Measurements from ENCODE around the gene ATP8B2.
"Not testable (repeated sequence)": the region's sequence is repeated elsewhere in the genome, so short reads cannot be mapped to it uniquely, and the experiment has no call there.

ATP8B2 gene, protein sequence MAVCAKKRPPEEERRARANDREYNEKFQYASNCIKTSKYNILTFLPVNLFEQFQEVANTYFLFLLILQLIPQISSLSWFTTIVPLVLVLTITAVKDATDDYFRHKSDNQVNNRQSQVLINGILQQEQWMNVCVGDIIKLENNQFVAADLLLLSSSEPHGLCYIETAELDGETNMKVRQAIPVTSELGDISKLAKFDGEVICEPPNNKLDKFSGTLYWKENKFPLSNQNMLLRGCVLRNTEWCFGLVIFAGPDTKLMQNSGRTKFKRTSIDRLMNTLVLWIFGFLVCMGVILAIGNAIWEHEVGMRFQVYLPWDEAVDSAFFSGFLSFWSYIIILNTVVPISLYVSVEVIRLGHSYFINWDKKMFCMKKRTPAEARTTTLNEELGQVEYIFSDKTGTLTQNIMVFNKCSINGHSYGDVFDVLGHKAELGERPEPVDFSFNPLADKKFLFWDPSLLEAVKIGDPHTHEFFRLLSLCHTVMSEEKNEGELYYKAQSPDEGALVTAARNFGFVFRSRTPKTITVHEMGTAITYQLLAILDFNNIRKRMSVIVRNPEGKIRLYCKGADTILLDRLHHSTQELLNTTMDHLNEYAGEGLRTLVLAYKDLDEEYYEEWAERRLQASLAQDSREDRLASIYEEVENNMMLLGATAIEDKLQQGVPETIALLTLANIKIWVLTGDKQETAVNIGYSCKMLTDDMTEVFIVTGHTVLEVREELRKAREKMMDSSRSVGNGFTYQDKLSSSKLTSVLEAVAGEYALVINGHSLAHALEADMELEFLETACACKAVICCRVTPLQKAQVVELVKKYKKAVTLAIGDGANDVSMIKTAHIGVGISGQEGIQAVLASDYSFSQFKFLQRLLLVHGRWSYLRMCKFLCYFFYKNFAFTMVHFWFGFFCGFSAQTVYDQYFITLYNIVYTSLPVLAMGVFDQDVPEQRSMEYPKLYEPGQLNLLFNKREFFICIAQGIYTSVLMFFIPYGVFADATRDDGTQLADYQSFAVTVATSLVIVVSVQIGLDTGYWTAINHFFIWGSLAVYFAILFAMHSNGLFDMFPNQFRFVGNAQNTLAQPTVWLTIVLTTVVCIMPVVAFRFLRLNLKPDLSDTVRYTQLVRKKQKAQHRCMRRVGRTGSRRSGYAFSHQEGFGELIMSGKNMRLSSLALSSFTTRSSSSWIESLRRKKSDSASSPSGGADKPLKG

DNA sequence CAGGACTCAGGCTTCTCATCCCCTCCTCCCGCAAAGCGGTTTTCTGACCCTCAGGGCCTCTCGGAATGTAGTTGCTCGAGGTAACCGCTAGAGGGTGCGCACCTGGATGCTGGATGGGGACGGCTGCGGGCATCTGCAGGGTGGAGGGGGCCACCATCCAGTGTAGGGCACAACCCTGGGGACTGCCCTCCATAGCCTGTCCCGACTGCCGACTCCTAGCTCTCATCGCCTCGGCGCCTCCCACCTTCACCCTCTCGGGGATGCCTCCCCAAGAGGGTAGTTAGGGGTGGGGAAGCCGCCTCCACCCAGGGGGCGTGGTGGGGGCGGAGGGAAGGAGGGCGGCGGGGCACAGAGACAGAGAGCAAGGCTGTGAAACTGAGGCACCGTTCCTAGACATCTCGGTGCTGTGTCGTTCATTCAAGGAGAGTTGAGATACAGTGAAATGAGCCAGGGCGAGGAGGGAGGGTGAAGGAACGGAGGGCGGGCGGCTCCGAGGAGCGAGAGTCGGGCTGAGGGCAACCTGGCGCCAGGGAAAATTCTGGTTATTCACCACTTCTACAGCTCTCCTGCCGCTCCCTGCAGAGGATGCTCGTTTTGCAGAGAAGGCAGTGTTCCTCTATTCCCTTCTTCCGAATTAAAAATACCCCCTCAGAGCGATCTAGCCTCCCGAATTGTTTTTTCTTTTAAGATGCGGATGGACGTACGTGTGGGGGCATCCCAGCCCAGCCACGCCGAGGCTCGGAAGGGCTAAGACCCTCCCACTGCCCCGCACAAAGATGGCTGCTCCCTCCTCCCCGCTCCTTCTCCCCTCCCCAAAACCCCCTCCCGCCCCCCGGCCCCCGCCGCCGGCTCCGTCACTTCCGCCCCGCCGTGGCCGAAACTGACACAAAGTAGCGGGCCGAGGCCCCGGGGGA is at the start of gene ATP8B2:
ATP8B2 (plus strand) TSS at position 857 of the 914 bp plus-strand sequence. CDS start 2,617 bp downstream, outside the sequence.
- DNase-seq: peak; percentile 82

- DNase-seq: peak; percentile 39
Measured at GRCh38 chr1:154276797-154277196, 48.5 kb upstream of the ATP8B2 start.

GRCh38 chr1:154287591-154287990 is 37.7 kb upstream of the ATP8B2 start:
- DNase-seq: not testable (repeated sequence)

DNA sequence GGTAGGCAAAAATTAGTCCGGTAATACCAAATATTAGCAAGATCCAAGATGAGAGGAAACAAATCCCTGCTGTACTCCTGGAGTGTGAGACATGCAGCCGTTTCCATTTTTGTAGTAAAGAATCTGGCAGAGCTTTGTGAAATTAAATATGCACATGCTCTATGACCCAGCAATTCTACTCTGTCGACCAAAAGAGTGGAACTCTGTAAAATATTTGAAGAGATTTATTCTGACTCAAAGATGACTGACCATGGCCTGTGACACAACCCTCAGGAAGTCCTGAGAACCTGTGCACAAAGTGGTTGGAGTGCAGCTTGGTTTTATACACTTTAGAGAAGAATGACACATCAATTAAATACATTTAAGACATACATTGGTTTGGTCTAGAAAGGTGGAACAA is 36.7 kb upstream of the ATP8B2 start:
- DNase-seq: no peak

DNA sequence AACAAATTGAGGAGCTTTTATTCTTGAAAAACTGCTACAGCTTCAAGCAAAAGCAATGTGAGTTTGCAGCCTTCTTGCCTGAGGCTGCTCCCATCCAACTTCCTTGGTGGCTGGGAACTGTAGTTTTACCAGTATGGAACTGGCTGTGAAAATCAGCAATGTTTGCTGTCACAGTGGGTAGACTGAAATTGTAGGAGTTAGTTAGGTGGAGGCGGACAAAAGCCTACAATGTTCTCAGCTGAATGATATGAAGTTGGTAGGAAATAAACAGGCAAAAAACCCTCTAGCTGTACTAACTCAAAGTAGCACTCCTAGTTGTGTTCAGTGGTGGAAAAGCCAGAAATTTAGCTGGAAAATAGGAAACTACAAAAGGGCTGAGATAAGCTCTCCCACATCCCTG is 34.4 kb upstream of the ATP8B2 start:
- DNase-seq: peak; percentile 11

GRCh38 chr1:154295408-154296235 is 29.7 kb upstream of the ATP8B2 start:
- DNase-seq: peak; percentile 14

DNA sequence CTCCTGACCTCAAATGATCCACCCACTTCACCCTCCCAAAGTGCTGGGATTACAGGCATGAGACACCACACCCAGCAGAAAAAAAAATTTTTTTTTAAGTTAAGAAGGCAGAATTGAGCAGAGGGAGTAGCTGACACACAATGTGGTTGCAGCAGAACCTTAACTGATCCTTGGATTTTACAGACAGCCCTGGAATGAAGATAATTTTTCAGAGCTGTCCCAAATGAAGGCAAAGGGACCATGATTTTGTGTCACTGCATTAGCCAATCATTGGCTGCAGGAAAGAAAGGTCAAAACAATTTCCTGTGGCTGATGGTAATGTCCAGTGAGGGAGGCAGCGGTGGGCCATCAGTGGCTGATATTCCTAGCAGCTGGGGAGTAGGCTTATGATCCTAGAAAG is 23.7 kb upstream of the ATP8B2 start:
- DNase-seq: no peak

DNA sequence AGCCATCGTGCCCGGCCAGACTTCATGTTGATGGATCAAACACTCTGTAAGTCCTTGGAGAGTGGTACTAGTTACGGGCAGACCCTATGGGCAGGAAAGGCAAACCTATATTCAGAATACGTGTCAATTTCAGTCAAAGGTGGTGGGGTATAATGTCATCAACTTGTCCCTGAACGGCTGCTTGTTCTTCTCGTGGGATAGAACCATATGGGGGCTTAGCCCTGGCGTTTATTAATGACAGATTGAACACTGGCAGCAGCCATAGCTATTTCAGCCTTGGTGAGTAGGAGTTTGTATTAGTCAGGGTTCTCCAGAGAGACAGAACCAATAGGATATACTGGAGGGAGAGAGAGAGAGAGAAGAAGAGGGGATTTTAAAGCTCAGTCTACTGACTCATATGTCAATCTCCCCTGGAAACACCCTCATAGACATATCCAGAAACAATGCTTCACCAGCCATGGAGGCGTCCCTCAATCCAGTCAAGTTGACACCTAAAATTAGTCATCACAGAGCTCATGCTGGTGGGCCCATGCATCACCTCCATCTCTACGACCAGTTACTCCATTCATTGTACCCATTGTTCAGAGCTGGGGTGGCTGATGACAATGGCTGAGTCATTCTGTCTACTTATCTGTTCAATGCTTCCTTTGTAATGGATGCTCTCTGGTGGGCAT is 20.5 kb upstream of the ATP8B2 start:
- no peak for DNase-seq

DNA sequence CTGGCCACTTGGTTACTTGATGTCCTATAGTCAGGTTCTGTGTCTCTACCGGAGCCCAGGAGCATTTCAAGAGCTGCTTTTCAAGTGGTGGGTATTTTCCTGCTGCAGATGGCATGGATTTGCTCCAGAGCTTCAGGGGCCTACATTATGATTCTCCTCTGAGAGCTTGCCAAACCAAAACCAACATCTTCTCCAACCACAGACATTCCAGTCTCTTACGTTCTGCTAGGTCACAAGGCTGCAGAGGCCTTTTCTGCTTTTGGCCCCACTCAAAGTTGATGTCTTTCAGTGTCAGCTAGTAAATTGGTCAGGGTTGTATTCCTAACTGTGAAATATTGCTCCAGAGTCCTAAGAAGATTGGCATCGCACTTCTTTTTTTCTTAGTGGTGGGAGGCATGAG is 19.2 kb upstream of the ATP8B2 start:
- DNase-seq: no peak

DNA sequence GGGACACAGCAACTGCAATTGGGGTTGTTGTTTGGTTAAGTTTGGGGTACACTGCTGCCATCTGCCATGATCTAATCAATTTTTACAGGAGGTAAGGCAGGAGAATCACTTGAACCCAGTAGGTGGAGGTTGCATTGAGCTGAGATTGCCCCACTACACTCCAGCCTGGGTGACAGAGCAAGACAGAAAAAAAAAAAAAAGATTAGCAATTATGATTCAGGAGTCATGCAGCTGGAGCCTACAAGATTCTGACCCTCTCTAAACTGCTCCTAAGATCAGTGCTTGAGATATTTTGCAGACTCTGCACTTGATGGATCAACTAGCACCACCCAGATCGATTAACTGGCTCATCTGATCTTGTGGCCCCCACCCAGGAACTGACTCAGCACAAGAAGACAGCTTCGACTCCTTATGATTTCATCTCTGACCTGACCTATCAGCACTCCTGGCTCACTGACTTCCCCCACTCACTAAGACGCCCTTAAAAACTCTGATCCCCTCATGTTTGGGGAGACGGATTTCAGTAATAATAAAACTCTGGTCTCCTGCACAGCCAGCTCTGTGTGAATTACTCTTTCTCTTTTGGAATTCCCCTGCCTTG is 17.6 kb upstream of the ATP8B2 start:
- DNase-seq: not testable (repeated sequence)

- DNase-seq: not testable (repeated sequence)
Measured at GRCh38 chr1:154309136-154309535, 16.2 kb upstream of the ATP8B2 start.

GRCh38 chr1:154312229-154313065 is 12.9 kb upstream of the ATP8B2 start:
- not testable (repeated sequence) for DNase-seq

DNA sequence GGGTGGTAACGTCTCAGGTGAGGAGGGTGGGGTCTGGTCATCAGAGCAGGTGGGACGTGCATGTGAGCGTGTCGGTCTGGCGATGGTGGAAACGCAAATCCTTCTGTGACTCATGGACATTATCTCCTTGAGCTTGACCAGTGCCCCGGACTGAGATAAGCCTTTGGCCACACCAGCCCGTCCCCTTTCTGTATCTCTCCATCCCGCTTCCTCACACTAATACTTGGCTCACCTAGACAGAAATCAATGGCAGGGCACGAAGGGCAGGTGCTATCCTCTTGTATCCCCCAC is 12.3 kb upstream of the ATP8B2 start:
- no peak for DNase-seq

GRCh38 chr1:154314226-154314625 is 11.1 kb upstream of the ATP8B2 start:
- not testable (repeated sequence) for DNase-seq

DNA sequence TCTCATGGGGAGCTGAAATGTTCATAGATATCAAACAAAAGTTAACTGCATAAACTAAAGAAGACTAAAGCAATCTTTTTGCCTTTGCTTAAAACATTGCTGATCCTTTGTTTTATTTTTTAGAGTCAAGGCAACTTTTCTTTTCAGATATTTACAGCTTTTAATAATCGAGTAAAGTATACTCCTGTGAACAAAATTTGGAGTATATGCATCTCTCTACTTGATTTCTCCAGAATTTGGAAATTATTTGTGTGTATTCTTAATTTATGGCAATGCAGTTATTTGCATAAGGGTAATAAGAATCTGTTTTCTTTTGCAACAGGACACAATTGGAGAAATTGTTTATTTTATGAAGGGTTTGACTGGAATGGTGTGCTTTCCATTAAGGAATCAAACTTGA is 8.6 kb upstream of the ATP8B2 start:
- DNase-seq: no peak

- DNase-seq: no peak
Measured at GRCh38 chr1:154318386-154318785, 6.9 kb upstream of the ATP8B2 start.

DNA sequence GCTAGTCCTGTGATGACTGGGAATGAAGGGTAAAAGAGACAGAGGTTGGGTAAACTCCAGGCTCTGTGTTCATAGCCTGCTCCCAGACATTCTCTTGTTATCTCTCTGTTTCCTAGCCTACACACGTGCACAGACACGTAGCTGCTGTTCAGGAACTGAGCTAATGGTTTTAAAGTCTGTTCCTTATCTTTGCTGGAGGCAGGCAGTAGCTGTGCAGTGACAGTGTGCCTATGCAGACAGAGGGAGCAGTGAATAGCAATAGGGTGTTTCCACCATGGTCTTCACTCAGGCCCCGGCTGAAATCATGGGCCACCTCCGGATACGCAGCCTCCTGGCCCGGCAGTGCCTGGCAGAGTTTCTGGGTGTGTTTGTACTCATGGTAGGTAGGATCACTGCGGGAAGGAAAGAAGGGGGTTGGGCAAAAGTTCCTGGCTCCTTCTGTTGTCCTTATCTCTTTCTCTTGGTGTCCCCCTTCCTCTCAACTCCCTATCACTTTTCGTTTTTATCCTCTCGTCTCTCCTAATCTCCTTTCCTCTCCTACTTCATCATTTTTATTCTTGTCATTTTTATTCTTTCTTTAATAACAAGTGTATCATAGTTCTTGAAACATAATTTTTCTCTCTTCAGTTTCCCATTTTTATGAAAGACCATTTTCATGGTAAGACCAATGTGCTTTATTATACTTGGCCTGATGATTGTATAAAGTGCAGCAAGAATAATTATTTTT is 4.3 kb upstream of the ATP8B2 start, which contains the start of gene AQP10:
AQP10 (plus strand) TSS at position 212 of the 727 bp plus-strand sequence; CDS start at position 275, 63 bp downstream.
- DNase-seq: peak; percentile 94

GRCh38 chr1:154321609-154321934 is 3.8 kb upstream of the ATP8B2 start:
- not testable (repeated sequence) for DNase-seq

DNA sequence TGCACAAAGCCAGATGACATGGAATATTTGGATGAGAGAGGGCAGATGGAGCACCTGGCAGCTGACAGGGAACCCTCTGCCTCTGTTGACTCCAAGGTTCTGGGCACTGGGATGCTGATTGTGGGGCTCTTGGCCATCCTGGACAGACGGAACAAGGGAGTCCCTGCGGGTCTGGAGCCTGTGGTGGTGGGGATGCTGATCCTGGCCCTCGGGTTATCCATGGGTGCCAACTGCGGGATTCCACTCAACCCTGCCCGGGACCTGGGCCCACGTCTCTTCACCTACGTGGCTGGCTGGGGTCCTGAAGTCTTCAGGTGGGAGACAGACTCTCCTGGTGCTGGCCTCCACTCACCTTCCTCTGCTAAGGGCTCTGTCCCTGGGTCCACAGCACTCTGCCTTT is 1.8 kb upstream of the ATP8B2 start:
- DNase-seq: no peak

Measured in hematopoietic multipotent progenitor cell treated with erythropoietin and hydrocortisone succinate and interleukin-3 and kit ligand, for 8 days (in vitro differentiated cells).